Gastrocnemius medialis (tissue), 4 donors: ENCODE data around the gene TRIM14. TPM values are rescaled to one million over a fixed set of nuclear protein-coding genes. Genes with fewer than 3 reads are reported as not detected.

Experiments
- ATAC-seq, 2 donors: fragments of 150-250 bp; one replicate each; pipeline ENCODE4 v1.9.1; 2016
- DNase-seq, 2 donors: peaks; one replicate each; pipeline ENCODE4 v3.0.0-alpha.2; 2019
- H3K27ac ChIP-seq, 4 donors: fragments of 200-600 bp; sonication (generic); 1 replicate in 1 of 4; 2 replicates in 3 of 4; pipeline ENCODE4 v1.5.1; 2016 to 2018; ENCODE audit warnings: mild to moderate bottlenecking in 2 of 4, moderate library complexity in 1 of 4
- H3K27me3 ChIP-seq, 3 donors: fragments of 200-600 bp; sonication (generic) in 2 of 3; 1 replicate in 1 of 3; 2 replicates in 2 of 3; pipeline versions ENCODE4 v1.5.1 to v1.6.0; 2016 to 2019; ENCODE audit warnings: mild to moderate bottlenecking in 1 of 3, moderate library complexity in 1 of 3
- H3K36me3 ChIP-seq, 2 donors: fragments of 200-600 bp; sonication (generic) in 1 of 2; one replicate each; pipeline ENCODE4 v1.5.1; 2017 to 2018
- H3K4me1 ChIP-seq, 2 donors: fragments of 200-600 bp; sonication (generic) in 1 of 2; one replicate each; pipeline ENCODE4 v1.5.1; 2016 to 2017; ENCODE audit warnings: mild to moderate bottlenecking in 2 of 2
- H3K4me3 ChIP-seq, 4 donors: fragments of 200-600 bp; sonication (generic) in 3 of 4; 1 replicate in 1 of 4; 2 replicates in 3 of 4; pipeline ENCODE4 v1.5.1; 2016 to 2019; ENCODE audit warnings: mild to moderate bottlenecking in 2 of 4
- H3K9me3 ChIP-seq, 3 donors: fragments of 200-600 bp; sonication (generic) in 2 of 3; 1 replicate in 1 of 3; 2 replicates in 2 of 3; pipeline ENCODE4 v1.5.1; 2016 to 2019
- CTCF ChIP-seq, 5 experiments: fragments of 450-650 bp in 3 of 5; fragments of 200-600 bp in 2 of 5; sonication (generic) in 2 of 5; IDR thresholded peaks in 4 of 5; conservative IDR thresholded peaks in 1 of 5; 1 replicate in 4 of 5; 2 replicates in 1 of 5; pipeline ENCODE4 v1.5.1; 2016 to 2019; ENCODE audit warnings: antibody characterized with exemption in 5 of 5, mild to moderate bottlenecking in 3 of 5, moderate library complexity in 3 of 5
- POLR2A ChIP-seq, 2 donors: fragments of 450-650 bp; IDR thresholded peaks; one replicate each; pipeline ENCODE4 v1.6.1; 2017; ENCODE audit warnings: antibody characterized with exemption in 2 of 2, mild to moderate bottlenecking in 2 of 2, moderate library complexity in 2 of 2
- in situ Hi-C, 4 donors: fragments of 200-750 bp; cut with MboI; loops; one replicate each; pipeline versions ENCODE4 v1.15.0 to v1.8.0; 2017; ENCODE audit warnings: low sequenced_read_pairs in 4 of 4
- intact Hi-C: fragments of 100-400 bp; cut with DNase I; formaldehyde crosslinking; loops from one replicate; pipeline ENCODE4 v1.15.1; 2023; ENCODE audit warnings: low total_unique reads
- total RNA-seq, 4 donors: library from RNA; depleted of rRNA; stranded (reverse); fragments of >200 nt; gene quantifications; one replicate each; pipeline versions ENCODE4 v1.1.0 to v1.2.3, GENCODE V29; 2016

Gene TRIM14
- total RNA-seq, 4 donors from 2014 or later, result 1.1 to 3.2 (median 1.3) TPM

- Histone ChIP-seq H3K4me1 (no peaks in the 10 kb centered on the region), H3K9me3 (no peaks in the 10 kb centered on the region), H3K4me3 (no peak overlapping the region), H3K36me3 (peaks cover 0 to 26% of the 10 kb centered on the region in 2 donors), H3K27ac (no peak overlapping the region), H3K27me3 (peaks cover 7 to 23% (median 8%) of the 10 kb centered on the region in 3 donors)
- ATAC-seq (no peak), DNase-seq (no peak)
- TF ChIP-seq CTCF (IDR thresholded peaks at IDR 0.05 in 4 of 5, conservative IDR thresholded peaks at IDR 0.05 in 1 of 5), result no peak
- no peak for TF ChIP-seq POLR2A (IDR thresholded peaks at IDR 0.05)
- in situ Hi-C loops (no loop called here), intact Hi-C loops (no loop called here)
Observed at GRCh38 chr9:98085058-98085457, 34.0 kb downstream of the TRIM14 start.

GRCh38 chr9:98084396-98084795, 34.6 kb downstream of the TRIM14 start:
- peaks cover 0 to 31% of the 10 kb centered on the region in 2 donors for H3K36me3 ChIP-seq
- in situ Hi-C loops, result no loop called here
- H3K9me3 ChIP-seq, result no peaks in the 10 kb centered on the region
- peaks cover under 1 to 21% (median 8%) of the 10 kb centered on the region in 3 donors for H3K27me3 ChIP-seq
- no peak overlapping the region for H3K4me3 ChIP-seq
- intact Hi-C loops, result no loop called here
- H3K4me1 ChIP-seq, result no peaks in the 10 kb centered on the region
- TF ChIP-seq POLR2A (IDR thresholded peaks at IDR 0.05), result no peak
- TF ChIP-seq CTCF (IDR thresholded peaks at IDR 0.05 in 4 of 5, conservative IDR thresholded peaks at IDR 0.05 in 1 of 5), result no peak
- ATAC-seq (no peak), DNase-seq (no peak)
- no peak overlapping the region for H3K27ac ChIP-seq

- intact Hi-C loops, result no loop called here
- no peak for TF ChIP-seq POLR2A (IDR thresholded peaks at IDR 0.05)
- TF ChIP-seq CTCF (IDR thresholded peaks at IDR 0.05 in 4 of 5, conservative IDR thresholded peaks at IDR 0.05 in 1 of 5), result no peak
Observed at GRCh38 chr9:98083566-98084183, 35.3 kb downstream of the TRIM14 start.

GRCh38 chr9:98083061-98083501, 35.9 kb downstream of the TRIM14 start:
- Histone ChIP-seq H3K4me1 (no peaks in the 10 kb centered on the region), H3K4me3 (no peak overlapping the region), H3K9me3 (no peaks in the 10 kb centered on the region), H3K36me3 (peaks cover 0 to 40% of the 10 kb centered on the region in 2 donors), H3K27ac (no peak overlapping the region), H3K27me3 (peaks cover 0 to 8% (median 0%) of the 10 kb centered on the region in 3 donors)
- in situ Hi-C loops (no loop called here), intact Hi-C loops (no loop called here)
- TF ChIP-seq POLR2A (IDR thresholded peaks at IDR 0.05) (no peak), CTCF (IDR thresholded peaks at IDR 0.05 in 4 of 5, conservative IDR thresholded peaks at IDR 0.05 in 1 of 5) (no peak)
- DNase-seq (peak in 1 of 2 donors; percentile 20), ATAC-seq (peak in 1 of 2 donors; percentile 36)

More at GRCh38 chr9:98083566-98084183, 35.3 kb downstream of the TRIM14 start:
- H3K4me3 ChIP-seq, result no peak overlapping the region
- in situ Hi-C loops, result no loop called here
- H3K27ac ChIP-seq, result no peak overlapping the region
- ATAC-seq (no peak), DNase-seq (no peak)
- H3K4me1 ChIP-seq, result no peaks in the 10 kb centered on the region
- peaks cover 0 to 38% of the 10 kb centered on the region in 2 donors for H3K36me3 ChIP-seq
- H3K9me3 ChIP-seq, result no peaks in the 10 kb centered on the region
- H3K27me3 ChIP-seq, result peaks cover 0 to 14% (median 5%) of the 10 kb centered on the region in 3 donors
